Activated CD4-positive, alpha-beta T cell treated with anti-CD3 and anti-CD28 coated beads for 48 hours (primary cell): ENCODE results near the gene NAA16.
"Not testable (repeated sequence)": the region's sequence is repeated elsewhere in the genome, so short reads cannot be mapped to it uniquely, and the experiment has no call there.

Experiments used
- DNase-seq: peaks from one replicate; pipeline ENCODE4 v3.0.0-alpha.2; 2020

The NAA16 gene

GRCh38 chr13:41411522-41411921 lies 100.5 kb downstream of the NAA16 start:
- no peak for DNase-seq

- DNase-seq, result no peak
These were observed 102.8 kb downstream of the NAA16 start for GRCh38 chr13:41413872-41414271.

DNA sequence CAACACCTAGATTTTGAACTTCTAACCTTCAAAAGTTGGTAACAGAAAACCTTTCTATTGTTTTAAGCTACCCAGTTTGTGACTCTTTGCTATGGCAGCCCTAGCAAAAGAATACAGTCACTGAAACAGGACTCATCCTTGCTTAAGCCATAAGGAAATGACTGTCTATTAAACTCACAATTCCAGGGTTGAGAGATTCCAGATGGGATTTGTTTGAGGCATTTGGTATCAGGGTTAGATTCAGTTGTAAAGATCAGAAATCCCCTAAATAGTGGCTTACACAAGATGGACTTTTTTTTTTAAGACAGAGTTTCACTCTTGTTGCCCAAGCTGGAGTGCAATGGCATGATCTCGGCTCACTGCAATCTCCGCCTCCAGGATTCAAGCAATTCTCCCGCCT lies 105.2 kb downstream of the NAA16 start:
- no peak for DNase-seq

DNA sequence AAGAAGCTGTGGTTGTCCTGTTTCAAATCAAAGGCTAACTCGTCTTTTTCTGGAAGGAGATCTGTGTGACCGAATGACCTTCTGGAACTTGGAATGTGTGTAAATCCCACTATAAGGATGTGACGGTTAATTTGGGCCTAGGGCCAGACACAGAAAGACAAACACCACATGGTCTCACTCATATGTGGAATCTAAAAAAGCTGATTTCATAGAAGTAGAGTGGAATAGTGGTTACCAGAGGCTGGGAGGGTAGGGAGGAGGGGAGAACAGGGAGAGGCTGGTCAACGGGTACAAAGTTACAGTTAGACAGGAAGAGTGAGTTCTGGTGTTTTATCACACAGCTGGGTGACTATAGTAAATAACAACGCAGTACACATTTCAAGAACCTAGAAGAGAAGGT lies 107.0 kb downstream of the NAA16 start:
- no peak for DNase-seq

- no peak for DNase-seq
These were observed 107.7 kb downstream of the NAA16 start for GRCh38 chr13:41418731-41419130.

DNA sequence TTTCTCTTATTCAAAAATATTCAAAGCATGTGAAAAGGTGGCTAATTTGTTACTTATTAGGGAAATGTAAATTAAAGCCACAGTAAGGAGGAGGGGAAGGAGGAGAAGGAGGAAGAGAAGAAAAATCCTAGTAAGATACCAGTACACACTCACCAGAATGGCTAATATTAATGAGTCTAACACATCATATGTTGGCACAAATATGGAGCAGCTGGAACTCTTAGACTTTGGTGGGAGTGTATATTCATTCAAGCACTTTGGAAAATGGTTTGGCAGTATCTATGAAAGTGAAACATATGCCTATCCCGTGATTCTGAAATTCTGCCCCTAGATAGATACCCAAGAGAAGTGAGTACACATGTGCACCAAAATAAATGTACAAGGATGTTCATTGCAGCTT lies 108.1 kb downstream of the NAA16 start:
- no peak for DNase-seq

- DNase-seq, result no peak
These were observed 109.1 kb downstream of the NAA16 start for GRCh38 chr13:41420146-41420545.

GRCh38 chr13:41421330-41421729 lies 110.3 kb downstream of the NAA16 start:
- DNase-seq, result not testable (repeated sequence)

- DNase-seq, result not testable (repeated sequence)
These were observed 110.9 kb downstream of the NAA16 start for GRCh38 chr13:41421983-41422382.

GRCh38 chr13:41423259-41423658 lies 112.2 kb downstream of the NAA16 start:
- not testable (repeated sequence) for DNase-seq

DNA sequence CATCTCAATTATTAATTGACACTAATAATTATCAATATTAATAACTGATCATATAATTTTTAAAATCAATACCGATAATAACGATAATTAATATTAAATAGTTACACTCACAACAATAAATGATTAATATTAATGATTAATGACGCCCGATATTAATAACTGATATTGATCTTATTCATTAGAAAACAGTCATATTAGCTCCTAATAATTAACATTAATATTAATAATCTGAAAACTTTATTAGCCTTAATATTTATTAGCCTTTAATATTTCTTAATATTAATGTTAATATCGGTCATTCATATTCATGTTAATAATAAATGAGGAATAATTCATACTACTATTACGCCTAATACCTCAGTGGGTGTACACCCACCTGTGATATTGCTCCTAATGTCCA lies 113.6 kb downstream of the NAA16 start:
- not testable (repeated sequence) for DNase-seq

- no peak for DNase-seq
These were observed 115.0 kb downstream of the NAA16 start for GRCh38 chr13:41426047-41426446.
